ENCODE measurements around the gene WDR93.

The WDR93 gene

GRCh38 chr15:89671687-89672086 is 18.9 kb upstream of the WDR93 start:
- DNase-seq (ENCODE audit: low spot score) = no peak
- TF ChIP-seq CTCF (conservative IDR thresholded peaks at IDR 0.05; ENCODE audit: low read depth) = no peak
- ChIA-PET POLR2A (ENCODE audit: low non-redundant PET) (no interaction called here), CTCF (interaction anchor here (0.6 to 0.7 kb wide), 4 partner anchors 16 to 403 kb away, joined by 3 read pairs; no protein-coding TSS in a partner anchor)
- H3K27ac ChIP-seq = no peak overlapping the region

GRCh38 chr15:89672221-89673164 is 18.1 kb upstream of the WDR93 start:
- CTCF ChIA-PET = interaction anchor here (0.6 to 0.7 kb wide), 7 partner anchors 14 to 1136 kb away, joined by 3 to 5 read pairs (median 3); no protein-coding TSS in a partner anchor
- no peak for DNase-seq (ENCODE audit: low spot score)

GRCh38 chr15:89673165-89673512 is 17.5 kb upstream of the WDR93 start:
- H3K27ac ChIP-seq = no peak overlapping the region
- DNase-seq (ENCODE audit: low spot score) = no peak
- no peak for TF ChIP-seq CTCF (conservative IDR thresholded peaks at IDR 0.05; ENCODE audit: low read depth)
- POLR2A ChIA-PET (ENCODE audit: low non-redundant PET) = interaction anchor here (0.5 kb wide), 1 partner anchor 175 kb away, joined by 3 read pairs; no protein-coding TSS in a partner anchor
- CTCF ChIA-PET = interaction anchor here (0.6 kb wide), 2 partner anchors 16 to 177 kb away, joined by 3 to 4 read pairs; no protein-coding TSS in a partner anchor

More at GRCh38 chr15:89672221-89673164, 18.1 kb upstream of the WDR93 start:
- no peak for TF ChIP-seq CTCF (conservative IDR thresholded peaks at IDR 0.05; ENCODE audit: low read depth)
- H3K27ac ChIP-seq = no peak overlapping the region
- POLR2A ChIA-PET (ENCODE audit: low non-redundant PET) = no interaction called here

GRCh38 chr15:89674526-89674925 is 16.1 kb upstream of the WDR93 start:
- POLR2A ChIA-PET (ENCODE audit: low non-redundant PET) = interaction anchor here (0.7 kb wide), 1 partner anchor 99 kb away, joined by 9 read pairs; the partner anchor contains the start of gene TICRR
- CTCF ChIA-PET = no interaction called here
- no peak overlapping the region for H3K27ac ChIP-seq
- DNase-seq (ENCODE audit: low spot score) = no peak
- no peak for TF ChIP-seq CTCF (conservative IDR thresholded peaks at IDR 0.05; ENCODE audit: low read depth)

- POLR2A ChIA-PET (ENCODE audit: low non-redundant PET) = interaction anchor here (0.6 kb wide), 1 partner anchor 218 kb away, joined by 7 read pairs; the partner anchor contains the start of gene AP3S2
- no peak for TF ChIP-seq CTCF (conservative IDR thresholded peaks at IDR 0.05; ENCODE audit: low read depth)
- no peak for DNase-seq (ENCODE audit: low spot score)
- H3K27ac ChIP-seq = no peak overlapping the region
- CTCF ChIA-PET = no interaction called here
Observed at GRCh38 chr15:89675606-89676005, 15.0 kb upstream of the WDR93 start.

GRCh38 chr15:89677381-89677780 is 13.2 kb upstream of the WDR93 start:
- ChIA-PET CTCF (no interaction called here), POLR2A (ENCODE audit: low non-redundant PET) (interaction anchor here (0.7 kb wide), 1 partner anchor 269 kb away, joined by 9 read pairs; no protein-coding TSS in a partner anchor)
- no peak for TF ChIP-seq CTCF (conservative IDR thresholded peaks at IDR 0.05; ENCODE audit: low read depth)
- DNase-seq (ENCODE audit: low spot score) = no peak
- no peak overlapping the region for H3K27ac ChIP-seq
